Fibroblast of skin of right quadriceps (primary cell): ENCODE results near the gene TSEN34.
A peak's percentile ranks its signal among the peaks of the same experiment; 100 is the strongest.
"Not testable (repeated sequence)": the region's sequence is repeated elsewhere in the genome, so short reads cannot be mapped to it uniquely, and the experiment has no call there.

Experiments
- DNase-seq: peaks from one replicate; pipeline ENCODE4 v3.0.0-alpha.2; 2013

The TSEN34 gene

GRCh38 chr19:54162241-54162805 lies 28.8 kb upstream of the TSEN34 start:
- peak; percentile 56 for DNase-seq

- DNase-seq, result no peak
These were observed 28.2 kb upstream of the TSEN34 start for GRCh38 chr19:54162884-54163283.

- no peak for DNase-seq
These were observed 26.6 kb upstream of the TSEN34 start for GRCh38 chr19:54164369-54165068.

DNA sequence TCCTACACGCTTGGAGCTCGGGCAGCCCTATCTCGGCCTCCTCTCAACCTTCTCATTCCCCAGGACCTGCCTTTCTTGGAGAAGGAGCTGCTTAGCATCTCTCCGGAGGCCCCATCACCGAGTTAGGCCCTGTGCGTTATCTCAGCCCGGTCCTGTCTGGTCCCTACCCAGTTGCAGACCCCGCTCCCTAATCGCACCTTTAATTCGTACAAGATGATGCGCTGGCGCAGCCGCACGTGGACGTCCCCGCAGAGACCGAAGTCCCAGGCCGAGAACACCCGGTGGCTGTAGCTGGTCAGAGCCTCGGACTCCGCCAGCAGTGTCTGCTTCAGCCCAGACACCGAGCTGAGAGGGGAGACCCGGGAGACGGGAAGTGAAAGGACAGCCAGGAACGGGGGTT lies 25.9 kb upstream of the TSEN34 start:
- DNase-seq, result no peak

DNA sequence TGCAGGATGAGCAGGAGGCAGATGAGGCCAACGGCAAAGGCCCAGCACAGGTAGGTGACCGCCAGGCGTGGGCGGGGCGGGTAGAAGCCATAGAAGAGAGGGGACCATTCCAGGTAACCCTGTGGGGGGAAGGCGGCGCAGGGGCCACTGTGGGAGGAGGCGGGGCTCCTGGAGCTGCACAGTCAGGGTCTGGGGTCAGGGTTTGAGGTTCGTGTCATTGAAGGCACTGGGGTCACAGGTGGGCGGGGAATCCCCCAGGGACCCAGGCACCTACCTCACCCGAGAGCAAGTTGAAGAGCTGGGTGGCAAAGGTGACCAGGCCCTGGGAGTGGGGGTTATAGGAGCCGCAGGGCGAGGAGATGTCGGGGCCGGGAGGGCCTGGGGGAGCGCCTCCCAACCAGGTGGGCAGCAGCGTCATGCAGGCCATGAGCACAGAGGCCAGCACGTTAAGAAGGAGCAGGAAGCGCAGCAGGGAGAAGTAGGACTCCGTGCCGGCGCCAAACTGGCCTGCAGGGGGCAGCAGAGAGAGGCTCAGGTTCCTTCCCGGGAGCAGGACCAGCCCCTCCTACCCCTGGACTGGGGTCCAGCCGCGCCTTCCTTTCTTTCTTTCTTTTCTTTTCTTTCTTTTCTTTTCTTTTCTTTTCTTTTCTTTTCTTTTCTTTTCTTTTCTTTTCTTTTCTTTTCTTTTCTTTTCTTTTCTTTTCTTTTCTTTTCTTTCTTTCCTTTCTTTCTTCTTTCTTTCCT lies 22.8 kb upstream of the TSEN34 start:
- peak; percentile 75 for DNase-seq

DNA sequence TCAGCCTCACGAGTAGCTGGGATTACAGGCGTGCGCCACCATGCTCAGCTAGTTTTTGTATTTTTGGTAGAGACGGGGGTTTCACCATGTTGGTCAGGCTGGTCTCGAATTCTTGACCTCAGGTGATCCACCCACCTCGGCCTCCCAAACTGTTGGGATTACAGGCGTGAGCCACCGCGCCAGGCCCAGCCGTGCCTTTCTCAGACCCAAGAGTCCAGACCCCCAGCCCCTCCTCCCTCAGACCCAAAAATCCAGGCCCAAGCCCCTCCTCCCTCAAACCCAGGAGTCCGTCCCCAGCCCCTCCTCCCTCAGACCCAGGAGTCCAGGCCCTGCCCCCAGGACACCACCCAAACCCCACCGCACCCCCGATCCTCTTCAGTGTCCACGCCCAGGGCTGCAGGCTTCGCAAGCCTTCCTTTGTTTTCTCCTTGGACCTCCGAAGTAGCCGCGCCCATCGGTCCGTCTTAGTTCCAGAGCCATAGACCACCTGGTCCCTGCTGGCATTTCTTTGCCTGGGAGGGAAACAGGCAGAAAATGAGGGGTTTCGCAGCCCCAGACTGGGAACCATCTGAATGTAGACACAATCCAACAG lies 21.9 kb upstream of the TSEN34 start:
- DNase-seq, result no peak

GRCh38 chr19:54171736-54172431 lies 19.2 kb upstream of the TSEN34 start:
- DNase-seq, result not testable (repeated sequence)

- no peak for DNase-seq
These were observed 18.4 kb upstream of the TSEN34 start, which contains the start of gene TMC4 for GRCh38 chr19:54172471-54173358. TMC4 (minus strand) TSS chr19:54173160; CDS start chr19:54173117, 43 bp downstream.

DNA sequence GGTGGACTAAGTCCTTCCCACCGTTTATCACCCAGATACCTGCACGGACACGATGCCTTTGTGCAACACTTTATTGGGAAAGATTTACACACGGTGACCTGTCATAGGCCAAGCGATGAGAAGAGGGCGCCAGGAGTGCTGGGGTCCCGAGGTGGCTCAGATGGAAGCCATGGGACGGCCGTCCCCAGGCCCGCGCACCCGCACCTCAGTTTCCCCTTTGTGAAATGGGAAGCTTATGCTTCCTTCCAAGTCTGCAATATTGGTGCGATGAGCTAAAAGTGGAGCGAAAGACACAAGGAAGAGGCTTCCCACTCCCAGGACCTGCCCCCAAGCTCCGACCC lies 17.8 kb upstream of the TSEN34 start:
- DNase-seq, result no peak

GRCh38 chr19:54173951-54174834 lies 16.9 kb upstream of the TSEN34 start:
- DNase-seq, result no peak

DNA sequence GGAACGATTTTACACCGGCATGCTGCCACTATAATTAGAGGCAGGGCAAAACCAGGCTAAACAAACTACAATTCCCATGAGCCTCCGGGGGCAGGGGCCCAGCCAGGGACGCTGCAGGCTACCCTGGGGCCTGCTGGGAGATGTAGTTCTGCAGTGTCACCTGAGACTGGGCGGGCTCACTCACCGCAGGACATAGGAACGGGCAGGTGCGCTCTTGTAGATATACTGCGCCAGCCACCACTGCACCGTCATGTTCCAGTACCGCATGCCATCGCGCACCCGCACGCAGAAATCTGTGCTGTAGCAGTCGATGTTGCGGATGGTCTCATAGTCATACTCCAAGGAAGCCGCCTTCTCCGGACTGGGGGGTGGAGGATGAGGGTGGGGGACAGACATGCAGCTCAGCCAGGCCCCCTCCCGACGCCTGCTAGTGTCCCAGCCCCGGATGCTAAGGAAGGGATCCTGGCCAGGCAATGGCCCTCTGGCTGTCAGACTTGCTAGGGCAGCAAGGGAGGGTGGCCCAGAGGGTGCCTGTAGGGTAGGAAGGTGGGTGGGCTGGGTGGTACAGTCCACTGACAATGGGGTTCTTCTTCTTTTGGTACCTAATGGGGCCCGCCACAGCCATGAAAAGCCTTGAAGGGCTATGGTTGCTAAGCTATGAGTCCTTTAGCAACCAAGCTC lies 12.4 kb upstream of the TSEN34 start:
- no peak for DNase-seq

DNA sequence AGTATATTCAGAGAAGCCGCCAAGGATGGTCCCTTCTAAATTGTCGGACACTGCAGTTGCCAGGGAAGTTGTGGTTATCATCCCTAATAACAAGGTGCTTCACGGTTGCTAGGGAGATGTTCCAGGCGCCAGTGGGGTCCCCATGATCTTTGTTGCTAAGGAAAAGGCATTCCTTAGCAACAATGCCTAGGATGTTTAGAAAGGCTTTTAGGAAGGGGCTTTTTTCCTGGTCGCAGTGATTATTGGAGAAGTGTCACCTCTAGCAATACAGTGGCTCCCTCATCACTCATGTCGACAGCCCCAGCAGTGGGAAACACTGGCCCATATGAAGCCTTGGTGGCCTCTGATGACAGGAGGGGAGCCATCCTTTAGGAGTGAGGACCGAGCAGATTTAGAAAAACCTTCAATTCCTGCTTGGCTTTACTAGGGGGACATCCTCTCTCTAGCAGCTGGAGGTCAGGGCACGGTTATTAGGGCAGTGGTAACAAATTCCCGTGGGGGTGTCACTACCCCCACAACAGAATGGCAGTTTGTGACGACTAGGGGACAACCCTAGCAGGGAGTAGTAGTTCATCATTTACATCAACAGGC lies 11.8 kb upstream of the TSEN34 start:
- no peak for DNase-seq

DNA sequence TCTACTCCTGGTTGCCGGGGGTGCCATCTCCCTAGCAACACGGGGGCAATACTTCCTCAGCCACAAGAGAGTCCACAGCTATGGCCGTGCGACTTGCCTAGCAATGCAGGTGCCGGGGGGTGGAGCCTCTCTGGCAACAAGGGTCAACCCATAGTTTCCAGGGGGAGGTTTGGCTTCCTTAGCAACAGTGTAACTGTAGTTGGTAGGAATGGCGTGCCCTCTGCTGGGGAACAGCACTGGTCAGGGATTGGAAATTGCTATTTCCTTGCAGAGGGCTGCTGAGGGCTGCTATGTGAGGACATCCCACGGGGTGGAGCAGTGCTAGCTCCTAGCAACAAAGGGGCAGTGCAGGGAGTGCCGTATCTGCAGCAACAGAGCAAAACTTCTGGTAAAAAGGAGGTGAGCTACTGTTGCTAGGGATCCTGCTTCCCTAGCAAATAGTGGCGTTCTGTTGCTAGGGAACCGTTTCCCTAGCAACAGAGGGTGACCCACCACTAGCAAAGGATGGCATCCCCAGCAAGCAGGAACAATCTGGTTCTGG lies 11.1 kb upstream of the TSEN34 start:
- DNase-seq, result peak; percentile 31

- DNase-seq, result no peak
These were observed 10.4 kb upstream of the TSEN34 start for GRCh38 chr19:54180691-54181091.

- not testable (repeated sequence) for DNase-seq
These were observed 9.2 kb upstream of the TSEN34 start for GRCh38 chr19:54181894-54182293.

DNA sequence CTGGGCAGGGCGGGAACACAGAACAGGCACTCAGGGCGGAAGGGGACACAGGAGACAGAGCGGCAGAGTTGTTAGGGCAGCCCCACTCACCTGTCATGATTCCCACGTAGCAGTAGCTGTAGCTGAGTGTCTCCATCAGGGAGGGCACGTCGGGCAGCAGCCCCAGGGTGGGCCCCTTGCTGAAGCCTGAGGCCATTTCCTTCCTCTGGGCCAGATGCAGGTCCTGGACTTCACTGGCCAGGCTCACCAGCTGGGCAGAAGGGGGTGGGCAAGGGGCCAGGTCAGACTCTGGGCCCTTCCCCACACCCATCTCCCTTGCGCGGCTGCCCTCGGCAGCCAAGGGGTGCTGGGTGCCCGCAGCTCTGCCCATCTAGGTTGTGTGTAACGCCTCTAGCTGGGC lies 7.7 kb upstream of the TSEN34 start:
- DNase-seq, result no peak

GRCh38 chr19:54186351-54186750 lies 4.8 kb upstream of the TSEN34 start:
- DNase-seq, result no peak

DNA sequence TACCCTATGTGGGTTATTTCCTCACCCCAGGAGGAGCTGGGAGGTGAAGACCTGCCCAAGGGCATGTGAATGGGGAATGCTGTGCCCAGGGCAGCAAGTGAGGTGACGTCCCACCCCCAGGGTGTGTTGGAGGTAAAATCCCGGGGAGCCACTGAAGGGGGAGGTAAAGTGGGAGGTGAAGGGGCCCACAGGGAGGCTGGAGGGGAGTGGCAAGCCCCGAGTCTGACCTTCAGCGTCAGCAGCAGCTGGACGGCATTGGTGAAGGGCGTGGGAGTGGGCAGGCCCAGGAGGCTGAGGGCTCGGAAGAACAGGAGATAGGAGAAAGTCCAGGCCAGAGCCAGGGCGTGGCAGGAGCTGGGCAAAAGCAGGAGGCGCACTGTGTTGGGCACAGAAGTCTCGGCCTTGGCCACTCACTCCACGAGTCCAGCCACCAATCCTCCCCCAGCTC lies 4.2 kb upstream of the TSEN34 start:
- DNase-seq, result no peak

GRCh38 chr19:54188215-54188871 lies 2.8 kb upstream of the TSEN34 start:
- DNase-seq, result peak; percentile 60
